Right atrium auricular region (tissue), 2 donors: ENCODE measurements around the gene TAX1BP1. TPM values are rescaled to one million over a fixed set of nuclear protein-coding genes. Genes with fewer than 3 reads are reported as not detected.

Experiments used
- DNase-seq: peaks from one replicate; pipeline ENCODE4 v3.0.0-alpha.2; 2019; ENCODE audit warnings: low spot score
- H3K27ac ChIP-seq, 2 donors: fragments of 200-600 bp; sonication (generic); 1 replicate in 1 of 2; 2 replicates in 1 of 2; pipeline ENCODE4 v1.5.1; 2016 to 2019
- H3K27me3 ChIP-seq, 2 donors: fragments of 200-600 bp; sonication (generic); one replicate each; pipeline versions ENCODE4 v1.5.1 to v1.6.0; 2017 to 2019
- H3K36me3 ChIP-seq: fragments of 200-600 bp; sonication (generic); one replicate; pipeline ENCODE4 v1.5.1; 2016
- H3K4me1 ChIP-seq, 2 donors: fragments of 200-600 bp; sonication (generic); one replicate each; pipeline versions ENCODE4 v1.5.1 to v1.6.0; 2017 to 2019
- H3K4me3 ChIP-seq, 2 donors: fragments of 200-600 bp; sonication (generic); 1 replicate in 1 of 2; 2 replicates in 1 of 2; pipeline ENCODE4 v1.5.1; 2017 to 2019; ENCODE audit warnings: mild to moderate bottlenecking in 1 of 2, moderate library complexity in 1 of 2
- H3K9me3 ChIP-seq, 2 donors: fragments of 200-600 bp; sonication (generic); one replicate each; pipeline ENCODE4 v1.5.1; 2019
- total RNA-seq, 2 donors: library from RNA; depleted of rRNA; stranded (reverse); fragments of >200 nt; gene quantifications; one replicate each; pipeline ENCODE4 v1.1.0, GENCODE V29; 2016
- TF ChIP-seq, protein P1 (sequence below), 2 donors: fragments of 200-600 bp; sonication (generic); IDR thresholded peaks; one replicate each; pipeline ENCODE4 v1.5.1; 2019; ENCODE audit warnings: antibody characterized with exemption in 2 of 2

TAX1BP1 gene
- total RNA-seq, 2 donors from 2014 or later, result 90.0 to 124 TPM

DNA sequence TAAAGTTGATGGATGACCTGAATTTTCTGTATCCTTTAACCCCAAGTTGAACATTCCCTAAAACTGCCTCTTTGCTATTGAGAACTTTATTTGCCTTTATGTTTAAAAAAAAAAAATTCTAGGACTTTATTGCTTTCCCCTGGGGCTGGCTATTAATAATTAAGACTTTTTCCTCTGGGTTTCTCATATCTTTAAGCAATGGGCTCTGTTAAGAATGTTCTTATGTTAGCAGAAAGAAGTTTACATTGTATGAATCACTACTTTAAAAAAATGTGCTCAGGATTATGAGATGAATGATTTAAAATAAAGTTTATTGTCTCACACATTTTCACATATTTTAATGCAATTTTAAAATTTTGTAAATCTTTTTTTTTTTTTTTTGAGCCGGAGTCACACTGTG lies 19.5 kb downstream of the TAX1BP1 start:
- Histone ChIP-seq H3K9me3 (no peaks in the 10 kb centered on the region), H3K36me3 (peaks cover 20% of the 10 kb centered on the region), H3K4me1 (no peaks in the 10 kb centered on the region), H3K4me3 (no peak overlapping the region), H3K27ac (no peak overlapping the region), H3K27me3 (no peaks in the 10 kb centered on the region)
- DNase-seq, result no peak
- TF ChIP-seq, protein P1, sequence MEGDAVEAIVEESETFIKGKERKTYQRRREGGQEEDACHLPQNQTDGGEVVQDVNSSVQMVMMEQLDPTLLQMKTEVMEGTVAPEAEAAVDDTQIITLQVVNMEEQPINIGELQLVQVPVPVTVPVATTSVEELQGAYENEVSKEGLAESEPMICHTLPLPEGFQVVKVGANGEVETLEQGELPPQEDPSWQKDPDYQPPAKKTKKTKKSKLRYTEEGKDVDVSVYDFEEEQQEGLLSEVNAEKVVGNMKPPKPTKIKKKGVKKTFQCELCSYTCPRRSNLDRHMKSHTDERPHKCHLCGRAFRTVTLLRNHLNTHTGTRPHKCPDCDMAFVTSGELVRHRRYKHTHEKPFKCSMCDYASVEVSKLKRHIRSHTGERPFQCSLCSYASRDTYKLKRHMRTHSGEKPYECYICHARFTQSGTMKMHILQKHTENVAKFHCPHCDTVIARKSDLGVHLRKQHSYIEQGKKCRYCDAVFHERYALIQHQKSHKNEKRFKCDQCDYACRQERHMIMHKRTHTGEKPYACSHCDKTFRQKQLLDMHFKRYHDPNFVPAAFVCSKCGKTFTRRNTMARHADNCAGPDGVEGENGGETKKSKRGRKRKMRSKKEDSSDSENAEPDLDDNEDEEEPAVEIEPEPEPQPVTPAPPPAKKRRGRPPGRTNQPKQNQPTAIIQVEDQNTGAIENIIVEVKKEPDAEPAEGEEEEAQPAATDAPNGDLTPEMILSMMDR (IDR thresholded peaks at IDR 0.05), result no peak

DNA sequence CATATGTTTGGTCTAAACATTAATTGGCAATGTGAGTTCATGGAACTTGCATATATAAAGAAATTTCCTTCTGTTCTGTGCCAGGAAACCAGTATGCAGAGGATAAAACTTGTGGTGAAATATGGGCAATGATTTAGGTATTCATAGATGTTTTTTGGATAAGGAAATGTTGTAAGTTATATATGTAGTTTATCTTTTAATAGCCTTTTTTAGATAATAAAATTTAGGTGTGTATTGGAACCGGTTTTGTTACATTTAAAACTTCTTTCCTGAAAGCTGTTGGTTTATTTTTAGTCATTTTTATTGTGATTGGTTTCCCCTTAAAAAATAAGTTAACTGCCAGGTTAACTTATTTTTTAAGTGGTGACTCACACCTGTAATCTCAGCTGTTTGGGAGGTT lies 22.1 kb downstream of the TAX1BP1 start:
- no peak for DNase-seq
- peaks cover 21% of the 10 kb centered on the region for H3K36me3 ChIP-seq
- H3K27ac ChIP-seq, result no peak overlapping the region
- TF ChIP-seq, protein P1 (IDR thresholded peaks at IDR 0.05), result no peak
- H3K4me3 ChIP-seq, result no peak overlapping the region
- no peaks in the 10 kb centered on the region for H3K27me3 ChIP-seq
- no peaks in the 10 kb centered on the region for H3K9me3 ChIP-seq
- H3K4me1 ChIP-seq, result no peaks in the 10 kb centered on the region

DNA sequence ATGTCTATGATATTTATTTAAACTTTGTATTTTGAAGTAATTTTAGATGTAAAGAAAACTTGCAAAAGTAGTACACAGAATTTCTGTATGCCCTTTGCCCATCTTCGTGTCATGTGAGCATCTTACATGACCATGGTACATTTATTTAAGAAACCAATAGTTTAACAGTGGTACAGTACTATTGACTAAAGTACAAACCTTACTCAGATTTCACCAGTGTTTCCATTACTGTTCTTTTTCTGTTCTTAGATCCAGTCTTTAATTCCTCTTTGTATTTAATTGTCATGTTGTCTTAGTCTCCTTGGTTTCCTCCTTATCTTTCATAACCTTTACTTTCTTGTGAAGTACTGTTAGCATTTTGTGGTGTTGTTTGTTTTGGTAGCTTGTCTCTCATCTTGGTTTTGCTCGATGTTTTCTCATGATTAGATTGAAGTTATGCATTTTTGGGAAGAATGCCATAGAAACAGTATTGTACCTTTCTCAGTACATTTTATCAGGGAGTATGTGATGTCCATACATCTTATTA lies 24.1 kb downstream of the TAX1BP1 start:
- TF ChIP-seq, protein P1 (IDR thresholded peaks at IDR 0.05), result no peak
- no peak for DNase-seq
- H3K27ac ChIP-seq, result no peak overlapping the region
- no peaks in the 10 kb centered on the region for H3K9me3 ChIP-seq
- no peak overlapping the region for H3K4me3 ChIP-seq
- H3K36me3 ChIP-seq, result peaks cover 8% of the 10 kb centered on the region
- H3K27me3 ChIP-seq, result no peaks in the 10 kb centered on the region
- no peaks in the 10 kb centered on the region for H3K4me1 ChIP-seq

DNA sequence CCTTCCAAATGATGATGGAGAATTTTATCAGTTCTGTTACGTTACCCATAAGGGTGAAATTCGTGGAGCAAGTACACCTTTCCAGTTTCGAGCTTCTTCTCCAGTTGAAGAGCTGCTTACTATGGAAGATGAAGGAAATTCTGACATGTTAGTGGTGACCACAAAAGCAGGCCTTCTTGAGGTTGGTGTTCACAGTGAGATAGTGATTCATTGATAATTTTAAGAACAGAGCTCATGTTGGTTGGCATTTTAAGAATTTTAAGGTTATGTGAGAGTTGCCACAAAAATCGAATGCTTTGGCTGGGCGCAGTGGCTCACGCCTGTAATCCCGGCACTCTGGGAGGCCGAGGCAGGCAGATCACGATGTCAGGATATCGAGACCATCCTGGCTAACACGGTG lies 25.9 kb downstream of the TAX1BP1 start:
- H3K27me3 ChIP-seq, result no peaks in the 10 kb centered on the region
- H3K36me3 ChIP-seq, result peaks cover 12% of the 10 kb centered on the region
- TF ChIP-seq, protein P1 (IDR thresholded peaks at IDR 0.05), result no peak
- no peak overlapping the region for H3K27ac ChIP-seq
- DNase-seq, result no peak
- H3K4me3 ChIP-seq, result no peak overlapping the region
- no peaks in the 10 kb centered on the region for H3K4me1 ChIP-seq
- no peaks in the 10 kb centered on the region for H3K9me3 ChIP-seq

DNA sequence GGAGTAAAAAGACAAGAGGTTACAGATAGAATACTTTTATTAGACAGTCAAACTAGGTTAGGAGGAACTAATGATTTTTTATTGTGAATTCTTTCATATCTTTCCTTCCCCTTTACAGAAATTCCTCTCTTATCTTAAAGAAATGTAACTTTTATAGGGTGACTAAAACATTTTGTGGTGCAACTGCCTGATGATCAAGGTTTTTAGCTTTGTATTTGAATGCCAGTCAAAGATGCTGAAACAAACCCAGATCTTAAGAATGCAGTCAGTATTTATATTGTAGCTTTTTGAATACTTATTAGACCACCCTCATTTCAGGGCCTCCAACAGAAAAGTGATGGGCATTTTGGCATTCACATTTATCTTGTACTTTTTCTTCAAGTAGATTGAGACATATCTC lies 27.4 kb downstream of the TAX1BP1 start:
- Histone ChIP-seq H3K27me3 (no peaks in the 10 kb centered on the region), H3K4me1 (no peaks in the 10 kb centered on the region), H3K36me3 (peaks cover 17% of the 10 kb centered on the region), H3K9me3 (no peaks in the 10 kb centered on the region), H3K4me3 (no peak overlapping the region), H3K27ac (no peak overlapping the region)
- DNase-seq, result no peak
- TF ChIP-seq, protein P1 (IDR thresholded peaks at IDR 0.05), result no peak

DNA sequence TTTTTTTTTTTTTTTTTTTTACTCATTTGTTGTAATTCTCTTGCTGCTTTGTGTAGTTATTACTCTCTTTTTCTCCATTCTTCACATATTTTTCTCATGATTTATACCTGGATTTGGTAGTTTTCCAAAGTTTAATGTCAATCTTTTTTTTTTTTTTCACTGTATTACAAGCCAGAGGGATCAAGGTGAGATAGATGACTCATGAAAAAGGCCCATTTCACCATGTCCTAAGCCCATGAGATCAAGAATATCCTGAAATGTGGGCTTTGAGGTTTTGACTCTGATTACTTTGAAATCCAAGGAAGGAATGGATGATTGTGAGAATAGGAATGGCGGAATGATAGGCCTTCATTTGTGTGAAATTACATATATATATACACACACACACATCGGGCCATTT lies 31.1 kb downstream of the TAX1BP1 start:
- Histone ChIP-seq H3K4me3 (no peak overlapping the region), H3K27me3 (no peaks in the 10 kb centered on the region), H3K36me3 (peaks cover 12% of the 10 kb centered on the region), H3K27ac (no peak overlapping the region), H3K9me3 (no peaks in the 10 kb centered on the region), H3K4me1 (no peaks in the 10 kb centered on the region)
- DNase-seq, result no peak
- TF ChIP-seq, protein P1 (IDR thresholded peaks at IDR 0.05), result no peak
